GM12874 (cell line): ENCODE results near the gene PIM2.

Experiments
- CTCF ChIP-seq: IDR thresholded peaks from 2 replicates; pipeline ENCODE4 v1.5.1; 2011; ENCODE audit warnings: low read depth, mild to moderate bottlenecking, control low read depth, low read length, moderate library complexity; ENCODE audit not compliant: insufficient read depth

Gene PIM2

GRCh38 chrX:48918643-48919340, at the start of gene PIM2:
Gene PIM2 (minus strand): TSS chrX:48919024. CDS start chrX:48918834, 190 bp downstream.
- TF ChIP-seq CTCF = no peak

GRCh38 chrX:48968377-48968776, 49.6 kb upstream of the PIM2 start:
- no peak for TF ChIP-seq CTCF

GRCh38 chrX:48966796-48967579, 48.2 kb upstream of the PIM2 start:
- TF ChIP-seq CTCF = no peak

GRCh38 chrX:48965959-48966358, 47.1 kb upstream of the PIM2 start:
- TF ChIP-seq CTCF = no peak

- TF ChIP-seq CTCF = no peak
Measured at GRCh38 chrX:48961585-48962091, 42.8 kb upstream of the PIM2 start.

- TF ChIP-seq CTCF = no peak
Measured at GRCh38 chrX:48960291-48960690, 41.5 kb upstream of the PIM2 start.

- no peak for TF ChIP-seq CTCF
Measured at GRCh38 chrX:48958635-48959094, 39.8 kb upstream of the PIM2 start.
